HG03135 (cell line): ENCODE data around the gene LITAFD.
A peak's percentile ranks its signal among the peaks of the same experiment; 100 is the strongest.
"Not testable (repeated sequence)": the region's sequence is repeated elsewhere in the genome, so short reads cannot be mapped to it uniquely, and the experiment has no call there.

Experiments
- ATAC-seq: cut with Tn5 transposase; IDR thresholded peaks from one replicate; pipeline ENCODE4 v1.9.1; 2021; ENCODE audit warnings: mild to moderate bottlenecking, moderate library complexity; ENCODE audit not compliant: unreplicated experiment

Gene LITAFD

DNA sequence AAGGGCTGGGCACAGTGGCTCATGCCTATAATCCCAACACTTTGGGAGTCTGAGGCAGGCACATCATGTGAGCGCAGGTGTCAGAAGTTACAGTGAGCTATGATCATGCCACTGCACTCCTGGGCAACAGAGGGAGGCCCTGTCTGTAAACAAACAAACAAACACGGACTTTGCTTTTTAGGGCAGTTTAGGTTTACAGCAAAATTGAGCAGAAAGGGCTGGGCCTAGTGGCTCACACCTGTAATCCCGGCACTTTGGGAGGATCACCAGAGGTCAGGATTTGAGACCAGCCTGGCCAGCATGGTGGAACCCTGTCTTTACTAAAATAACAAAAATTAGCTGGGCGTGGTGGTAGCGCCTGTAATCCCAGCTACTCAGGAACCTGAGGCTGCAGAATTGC, 10.1 kb upstream of the LITAFD start:
- ATAC-seq = no peak

DNA sequence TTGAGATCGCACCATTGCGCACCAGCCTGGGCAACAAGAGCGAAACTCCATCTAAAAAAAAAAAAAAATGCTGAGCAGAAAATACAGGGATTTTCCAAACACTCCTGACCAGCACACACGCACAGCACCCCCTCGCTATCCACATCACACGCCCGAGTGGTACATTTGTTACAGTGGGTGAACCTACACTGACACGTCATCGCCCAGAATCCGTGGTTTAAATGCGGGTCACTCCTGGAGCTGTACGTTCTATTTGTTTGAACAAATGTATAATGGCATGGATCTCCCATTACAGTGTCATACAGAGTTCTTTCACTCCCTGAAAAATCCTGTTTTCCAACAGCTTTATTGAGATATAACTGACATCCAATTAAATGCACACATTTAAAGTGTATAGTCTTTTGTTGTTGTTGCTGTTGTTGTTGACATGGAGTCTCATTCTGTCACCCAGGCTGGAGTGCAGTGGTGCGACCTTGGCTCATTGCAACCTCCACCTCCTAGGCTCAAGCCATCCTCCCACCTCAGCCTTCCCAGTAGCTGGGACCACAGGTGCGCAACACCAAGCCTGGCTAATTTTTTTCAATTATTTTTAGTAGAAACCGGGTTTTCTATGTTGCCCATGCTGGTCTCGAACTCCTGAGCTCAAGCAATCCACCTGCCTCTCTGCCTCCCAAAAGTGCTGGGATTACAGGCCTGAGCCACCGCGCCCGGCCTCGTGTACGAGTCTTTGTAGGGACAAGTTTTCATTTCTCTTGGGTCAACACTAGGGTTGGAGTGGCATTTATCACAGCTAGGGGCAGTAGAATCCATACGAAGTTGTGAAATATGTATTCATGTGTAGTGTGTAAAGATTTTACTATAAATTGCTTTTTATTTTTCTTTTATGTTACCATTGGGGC, 8.9 kb upstream of the LITAFD start:
- no peak for ATAC-seq

DNA sequence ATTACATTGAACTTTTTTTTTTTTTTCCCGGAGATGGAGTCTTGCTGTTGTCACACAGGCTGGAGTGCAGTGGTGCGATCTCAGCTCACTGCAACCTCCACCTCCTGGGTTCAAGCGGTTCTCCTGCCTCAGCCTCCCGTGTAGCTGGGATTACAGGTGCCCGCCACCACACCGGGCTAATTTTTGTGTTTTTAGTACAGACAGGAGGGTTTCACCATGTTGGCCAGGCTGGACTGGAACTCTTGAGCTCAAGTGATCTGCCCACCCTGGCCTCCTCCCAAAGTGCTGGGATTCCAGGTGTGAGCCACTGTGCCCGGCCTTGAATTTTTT, 8.3 kb upstream of the LITAFD start:
- not testable (repeated sequence) for ATAC-seq

DNA sequence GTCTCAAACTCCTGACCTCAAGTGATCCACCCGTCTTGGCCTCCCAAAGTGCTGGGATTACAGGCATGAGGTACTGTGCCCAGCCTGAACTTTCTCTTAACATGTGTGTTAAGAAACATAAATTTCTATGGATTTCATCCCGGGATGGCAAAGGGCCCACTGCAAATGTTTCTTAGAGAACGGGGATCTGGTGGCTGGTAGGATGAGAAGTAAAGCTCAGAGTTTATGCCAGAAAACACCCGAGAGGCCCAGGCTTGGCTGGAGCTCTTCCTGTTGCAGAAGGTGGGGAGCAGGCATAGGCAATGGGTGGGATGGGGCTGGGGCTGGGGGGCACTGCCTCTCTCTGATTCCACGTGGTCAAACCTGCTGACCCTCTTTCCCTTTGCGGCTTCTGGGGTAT, 7.8 kb upstream of the LITAFD start:
- no peak for ATAC-seq

DNA sequence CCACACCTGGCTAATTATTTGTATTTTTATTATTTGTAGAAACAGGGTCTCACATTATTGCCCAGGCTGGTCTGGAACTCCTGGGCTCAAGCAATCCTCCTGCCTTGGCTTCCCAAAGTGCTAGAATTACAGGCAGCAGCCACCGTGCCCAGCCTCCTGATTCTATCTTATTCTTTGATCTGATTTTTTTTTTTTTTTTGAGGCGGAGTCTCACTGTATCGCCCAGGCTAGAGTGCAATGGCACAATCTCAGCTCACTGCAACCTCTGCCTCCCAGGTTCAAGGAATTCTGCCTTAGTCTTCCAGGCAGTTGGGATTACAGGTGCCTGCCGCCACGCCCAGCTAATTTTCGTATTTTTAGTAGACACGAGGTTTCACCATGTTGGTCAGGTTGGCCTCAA, 6.8 kb upstream of the LITAFD start:
- ATAC-seq = not testable (repeated sequence)

DNA sequence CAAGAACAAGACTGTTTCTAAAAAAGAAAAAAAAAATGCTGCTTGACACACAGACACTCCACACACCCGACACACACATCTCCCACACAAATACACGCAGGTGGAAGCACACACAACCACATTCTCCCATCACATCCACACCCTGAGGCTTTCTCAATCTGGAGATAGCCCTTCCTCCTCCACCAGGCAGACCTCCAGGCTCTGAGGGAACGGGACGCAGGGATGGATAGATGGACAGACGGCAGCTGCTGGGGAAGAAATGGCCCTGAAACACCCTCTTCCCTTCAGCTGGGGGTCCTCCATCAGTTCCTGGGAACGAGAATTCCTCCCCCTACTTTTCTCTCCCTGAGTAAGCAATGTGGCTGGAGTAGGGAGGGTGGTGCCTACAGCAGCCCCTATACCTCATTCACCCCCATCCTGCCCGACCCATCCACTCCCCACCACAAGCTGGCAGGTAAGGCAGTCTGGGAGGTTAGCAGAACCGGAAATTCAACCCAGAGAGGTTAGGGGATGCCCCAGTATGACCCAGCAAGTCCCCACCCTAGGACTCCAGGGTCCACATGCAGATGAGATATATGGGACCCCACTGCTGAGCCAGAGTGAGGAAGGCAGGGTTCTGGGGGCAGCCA, 4.1 kb upstream of the LITAFD start:
- no peak for ATAC-seq

DNA sequence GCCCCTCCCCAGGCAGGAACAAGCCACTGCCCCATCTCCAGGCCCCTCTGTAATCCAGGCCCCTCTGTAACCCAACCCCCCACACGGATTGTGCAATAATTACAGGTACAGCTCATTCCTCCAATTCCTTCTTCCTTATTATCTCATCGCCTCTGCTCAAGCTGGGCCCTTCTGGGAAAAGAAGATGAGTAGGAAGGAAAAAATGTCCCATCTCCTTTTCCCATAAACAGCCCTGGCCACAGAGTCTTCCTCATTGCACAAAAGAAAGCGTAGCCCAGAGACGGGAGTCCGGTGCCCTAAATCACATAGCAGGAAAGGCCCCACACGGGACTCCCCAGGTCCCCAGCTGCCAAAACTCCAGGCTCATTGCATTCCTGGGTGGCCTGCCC, 3.6 kb upstream of the LITAFD start:
- ATAC-seq = no peak

DNA sequence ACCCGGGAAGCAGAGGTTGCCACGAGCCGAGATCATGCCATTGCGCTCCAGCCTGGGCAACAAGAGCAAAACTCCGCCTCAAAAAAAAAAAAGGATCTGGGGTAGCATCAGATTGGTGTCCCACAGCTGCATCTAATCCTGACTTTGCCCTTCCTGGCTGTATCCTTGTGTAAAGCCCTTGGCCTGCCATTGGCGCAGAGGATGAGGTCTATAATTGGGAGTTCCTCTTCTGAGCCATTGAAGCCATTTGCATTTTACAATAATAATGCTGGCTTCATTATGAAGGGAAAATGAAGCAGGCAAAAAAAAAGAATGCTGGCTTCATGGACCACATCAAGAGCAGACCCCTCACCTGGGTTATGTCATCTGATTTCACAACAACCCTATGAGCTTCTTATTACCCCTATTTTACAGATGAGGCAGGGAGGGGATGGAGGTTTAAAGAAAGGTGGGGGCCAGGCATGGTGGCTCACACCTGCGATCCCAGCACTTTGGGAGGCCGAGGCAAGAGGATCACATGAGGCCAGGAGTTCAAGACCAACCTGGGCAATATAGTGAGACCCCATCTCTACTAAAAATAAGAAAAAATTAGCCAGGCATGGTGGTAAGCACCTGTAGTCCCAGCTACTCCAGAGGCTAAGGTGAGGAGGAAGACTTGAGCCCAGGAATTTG, 1.2 kb upstream of the LITAFD start:
- ATAC-seq = no peak

DNA sequence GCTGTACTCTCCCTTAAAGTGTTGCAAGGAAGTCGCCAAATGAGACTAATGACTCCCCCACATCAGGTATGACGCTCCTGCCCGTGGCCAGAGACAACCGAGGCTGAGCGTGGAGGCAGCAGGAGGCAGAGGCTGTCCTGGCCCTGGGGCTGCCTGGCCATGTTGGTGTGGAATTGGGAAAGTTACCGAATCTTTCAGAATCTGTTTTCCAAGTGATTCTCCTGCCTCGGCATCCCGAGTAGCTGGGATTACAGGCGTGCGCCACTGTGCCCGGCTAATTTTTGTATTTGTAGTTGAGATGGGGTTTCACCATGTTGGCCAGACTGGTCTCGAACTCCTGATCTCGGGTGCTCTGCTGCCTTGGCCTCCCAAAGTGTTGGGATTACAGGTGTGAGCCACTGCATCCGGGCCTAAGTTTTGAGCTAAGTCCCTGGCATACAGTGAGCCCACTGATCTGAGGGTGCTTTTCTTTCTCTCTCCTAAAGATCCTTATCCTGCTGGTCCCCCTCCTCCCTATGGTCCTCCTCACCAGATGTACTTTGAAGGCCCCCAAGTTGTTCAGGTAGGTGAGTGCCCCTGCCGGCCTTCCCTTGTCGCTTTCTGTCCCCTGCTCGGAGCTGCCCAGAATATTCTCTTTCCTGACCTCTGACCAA, 700 bp downstream of the LITAFD start:
- ATAC-seq = no peak

DNA sequence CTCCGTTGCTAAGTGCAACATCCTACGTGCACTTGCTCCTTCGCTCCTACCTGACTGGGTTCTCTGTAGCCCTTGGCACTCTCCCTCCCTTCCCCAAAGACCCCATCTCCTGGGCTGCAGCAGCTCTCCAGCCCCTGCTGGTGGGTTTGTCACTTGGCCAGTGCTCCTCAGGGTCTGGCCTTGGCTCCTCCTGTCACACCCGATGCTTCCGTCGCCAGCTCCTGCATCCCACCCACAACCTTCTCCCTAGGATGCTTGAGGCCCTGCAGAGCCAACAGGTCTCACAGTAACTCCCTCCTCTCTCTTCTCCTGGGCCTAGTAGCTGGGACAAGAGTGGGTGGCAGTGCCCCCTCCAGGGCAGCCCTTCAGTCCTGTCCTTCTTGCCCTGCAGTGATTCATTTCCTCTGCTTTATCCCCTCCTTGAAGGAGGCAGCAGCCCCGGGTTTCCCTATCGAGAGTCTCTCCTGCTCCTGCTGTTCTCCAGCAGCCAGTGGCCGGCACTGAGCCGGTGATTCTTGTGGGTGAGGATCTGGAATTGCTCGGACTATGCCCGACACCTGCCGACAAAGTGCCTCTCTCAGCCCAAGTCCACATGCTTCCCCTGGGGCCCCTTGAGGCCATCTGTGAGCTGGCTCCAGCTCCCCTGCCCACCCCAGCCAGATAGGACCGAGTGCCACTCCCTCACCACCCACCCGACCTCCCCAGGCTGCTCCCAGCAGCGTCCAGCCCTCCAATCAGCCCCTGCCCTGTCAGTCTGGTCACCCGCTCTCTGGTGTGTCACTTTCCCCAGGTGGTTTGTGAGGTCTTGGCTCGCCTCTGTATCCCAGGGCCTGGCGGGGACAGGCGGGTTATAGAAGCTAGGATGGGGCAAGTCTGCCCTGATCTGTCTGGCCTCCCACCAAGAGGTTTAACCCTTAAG, 3.8 kb downstream of the LITAFD start:
- ATAC-seq = no peak

DNA sequence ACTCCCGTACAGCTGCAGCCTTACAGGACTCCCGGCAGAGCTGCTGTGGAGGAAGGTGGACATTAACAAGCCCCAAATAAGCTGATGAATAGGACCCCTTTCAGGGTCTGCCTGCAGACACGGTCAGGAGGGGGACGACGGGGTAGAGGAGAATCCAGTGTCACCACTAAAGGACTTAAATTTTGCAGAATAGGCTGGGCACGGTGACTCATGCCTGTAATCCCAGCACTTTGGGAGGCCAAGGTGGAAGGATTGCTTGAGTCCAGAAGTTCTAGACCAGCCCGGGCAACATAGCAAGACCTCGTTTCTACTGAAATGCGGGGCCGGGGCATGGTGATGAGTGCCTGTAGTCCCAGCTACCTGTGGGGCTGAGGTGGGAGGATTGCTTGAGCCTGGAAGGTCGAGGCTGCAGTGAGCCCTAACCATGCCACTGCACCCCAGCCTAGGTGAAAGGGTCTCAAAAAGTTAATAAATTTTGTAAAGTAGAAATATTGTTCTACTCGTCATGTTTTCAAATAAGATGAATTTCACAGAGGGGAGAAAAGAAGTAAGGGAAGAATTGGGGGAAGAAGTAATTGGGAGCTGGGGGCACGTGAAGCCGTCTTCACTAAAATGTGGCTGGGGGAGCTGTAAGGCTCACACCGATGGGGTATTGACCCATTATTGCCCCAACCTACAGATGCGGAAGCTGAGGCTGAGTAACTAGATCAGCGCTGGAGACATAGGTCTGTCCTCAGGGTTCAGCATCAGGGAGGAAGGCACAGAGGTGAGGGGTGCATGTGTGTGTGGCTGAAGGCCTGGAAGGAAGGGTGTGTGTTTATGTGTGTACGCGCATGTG, 4.7 kb downstream of the LITAFD start:
- no peak for ATAC-seq

DNA sequence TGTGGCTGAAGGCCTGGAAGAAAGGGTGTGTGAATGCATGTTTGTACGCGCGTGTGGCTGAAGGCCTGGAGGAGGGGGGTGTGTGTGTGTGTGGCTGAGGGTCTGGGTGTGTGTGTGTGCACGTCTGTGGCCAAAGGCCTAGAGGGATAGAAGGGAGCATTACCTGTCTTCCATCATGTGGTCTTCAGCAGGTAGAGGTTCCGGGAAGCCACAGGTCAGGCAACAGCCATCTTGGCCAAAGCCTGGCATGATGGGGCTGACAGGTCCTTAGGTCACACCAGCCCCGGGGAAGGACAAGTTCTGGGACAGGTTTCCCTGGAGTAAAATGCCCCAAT, 5.2 kb downstream of the LITAFD start:
- no peak for ATAC-seq

DNA sequence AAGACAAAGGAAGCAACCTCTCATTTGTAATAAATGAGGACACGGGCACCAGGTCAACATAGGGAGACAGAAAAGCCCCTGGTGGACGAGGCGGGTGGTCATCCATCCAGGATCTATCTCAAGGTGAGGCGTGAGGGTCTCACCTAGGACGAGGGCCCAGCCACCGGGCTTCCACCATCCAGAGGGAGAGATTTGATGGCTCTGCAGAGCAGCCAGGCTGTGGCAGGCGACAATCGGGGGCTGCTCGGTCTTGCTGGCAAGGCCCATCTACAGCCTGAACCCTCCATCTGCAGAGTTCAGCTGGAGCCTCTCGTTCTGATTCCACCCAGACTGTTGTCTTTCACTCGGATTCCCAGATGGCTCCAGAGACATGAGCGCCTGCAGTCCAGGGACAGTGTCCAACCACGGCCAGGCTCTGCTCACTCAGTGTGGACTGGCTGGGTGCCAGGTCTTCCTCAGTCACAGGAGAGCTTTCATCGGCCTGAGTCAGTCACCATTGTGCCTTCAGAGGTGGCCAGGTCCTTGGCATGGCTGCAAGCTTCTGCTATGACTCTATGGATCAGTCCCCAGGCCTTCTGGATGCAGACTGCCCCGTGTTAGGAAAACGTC, 5.9 kb downstream of the LITAFD start:
- ATAC-seq = no peak

DNA sequence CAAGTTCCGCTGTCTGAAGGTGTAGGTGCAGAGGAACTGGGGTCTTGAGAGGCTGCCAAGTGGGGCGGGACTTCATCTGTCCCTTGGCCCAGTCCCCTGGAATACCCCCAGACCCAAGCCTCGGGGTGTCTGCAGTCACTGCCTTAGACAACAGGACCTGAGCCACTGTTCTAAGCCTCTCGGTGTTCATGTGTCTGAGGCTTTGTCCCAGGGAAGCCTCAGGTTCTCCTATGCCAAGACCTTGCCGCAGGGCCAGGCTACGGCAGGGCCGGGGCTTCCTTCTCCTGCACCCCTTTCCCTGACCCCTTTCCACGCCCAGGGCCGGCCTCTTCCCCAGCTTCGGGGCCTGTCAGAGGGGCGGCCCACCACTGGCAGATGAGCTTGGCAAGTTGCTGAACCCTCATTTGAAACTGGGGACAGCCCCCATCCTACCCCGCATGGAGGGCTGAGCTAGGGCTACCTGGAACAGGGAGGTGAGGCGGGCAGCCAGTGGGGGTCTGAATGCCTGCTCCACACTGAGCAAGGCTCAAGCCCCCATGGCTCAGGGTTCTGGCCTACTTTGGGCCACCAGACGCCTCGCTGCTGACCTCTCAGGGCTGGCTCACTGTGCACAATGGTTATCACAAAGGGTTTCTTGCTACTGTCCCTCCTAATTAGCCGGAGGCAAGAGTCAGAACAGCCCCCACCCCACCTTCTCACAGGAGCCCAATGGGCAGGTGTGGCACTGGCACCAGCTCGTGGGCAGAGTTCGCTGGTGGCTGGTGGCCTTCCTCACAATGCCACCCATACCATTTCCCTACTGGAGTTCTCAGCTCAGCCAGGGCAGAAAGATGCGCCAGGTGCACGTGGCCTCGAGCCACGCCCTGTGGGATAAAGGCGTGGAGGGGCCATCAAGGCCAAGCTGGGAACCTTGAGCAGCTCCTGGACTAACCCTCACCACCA, 7.1 kb downstream of the LITAFD start:
- ATAC-seq = no peak

DNA sequence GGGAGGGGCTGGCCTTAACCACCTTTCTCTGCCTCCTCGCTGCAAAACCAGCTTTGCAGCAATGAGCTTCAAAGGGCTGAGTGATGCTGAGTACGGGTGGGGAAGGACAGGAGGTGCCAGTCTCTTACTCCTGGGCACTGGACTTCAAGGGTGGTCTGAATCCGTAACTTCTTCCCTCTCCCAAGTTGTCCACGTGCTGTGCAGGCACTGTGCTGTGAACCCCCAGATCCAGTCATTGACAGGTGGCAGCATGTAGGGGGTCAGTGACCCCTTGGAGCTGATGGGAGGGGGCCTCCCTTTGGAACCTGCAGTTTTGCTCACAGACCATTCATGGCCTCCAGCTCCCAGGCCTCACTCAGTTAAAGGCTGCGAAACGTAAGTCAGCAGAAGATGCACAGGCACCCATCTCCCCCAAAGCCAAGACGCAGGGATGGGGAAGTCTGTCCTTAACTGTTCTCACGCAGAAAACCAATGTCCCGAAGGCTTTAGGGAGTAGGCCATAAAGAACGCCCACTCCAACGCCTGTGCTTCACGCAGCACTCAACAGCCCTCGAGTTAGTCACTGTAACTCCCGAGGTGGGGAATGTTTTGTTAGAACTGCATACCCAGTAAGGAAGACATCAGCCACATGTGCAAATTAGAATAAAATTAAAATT, 7.9 kb downstream of the LITAFD start:
- no peak for ATAC-seq

DNA sequence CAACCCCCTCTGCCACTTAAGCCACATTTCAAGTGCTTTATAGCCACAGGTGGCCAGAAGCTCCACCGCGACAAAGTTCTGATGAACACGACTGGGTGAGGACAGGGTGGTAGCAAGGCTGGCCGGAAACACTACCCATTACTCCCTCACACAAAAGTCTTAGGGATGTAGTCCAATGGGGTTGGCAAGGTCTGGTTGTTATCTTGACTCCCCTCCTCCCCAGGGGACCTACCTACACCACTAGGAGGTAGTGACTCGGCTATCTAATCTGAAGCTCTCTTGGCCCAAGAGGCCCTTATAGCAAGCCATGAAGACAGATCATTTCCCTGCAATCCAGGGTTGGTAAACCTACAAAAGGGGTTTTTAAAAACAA, 8.4 kb downstream of the LITAFD start:
- no peak for ATAC-seq

DNA sequence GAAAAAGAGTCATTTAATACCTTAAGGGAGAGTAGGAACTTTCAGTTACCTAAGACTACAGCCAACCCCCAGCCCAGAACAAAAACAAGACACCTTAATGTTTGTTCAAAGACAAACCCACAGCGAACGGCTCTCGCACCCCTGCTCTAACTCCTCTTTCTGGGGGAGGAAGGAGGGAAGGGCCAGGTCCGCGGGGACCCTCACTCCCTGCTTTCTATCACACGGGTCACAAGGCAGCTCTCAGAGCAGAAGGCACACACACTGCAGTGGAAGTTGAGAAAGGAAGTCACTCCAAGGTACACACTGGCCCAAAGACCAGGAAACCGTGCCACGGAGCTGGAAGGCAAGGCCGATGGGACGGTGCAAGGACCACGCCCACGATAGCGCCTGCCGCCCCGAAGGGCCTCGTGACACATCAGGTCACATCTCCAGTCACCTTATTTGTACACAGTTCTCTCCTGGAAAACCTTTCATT, 10.0 kb downstream of the LITAFD start:
- ATAC-seq = peak; percentile 24

DNA sequence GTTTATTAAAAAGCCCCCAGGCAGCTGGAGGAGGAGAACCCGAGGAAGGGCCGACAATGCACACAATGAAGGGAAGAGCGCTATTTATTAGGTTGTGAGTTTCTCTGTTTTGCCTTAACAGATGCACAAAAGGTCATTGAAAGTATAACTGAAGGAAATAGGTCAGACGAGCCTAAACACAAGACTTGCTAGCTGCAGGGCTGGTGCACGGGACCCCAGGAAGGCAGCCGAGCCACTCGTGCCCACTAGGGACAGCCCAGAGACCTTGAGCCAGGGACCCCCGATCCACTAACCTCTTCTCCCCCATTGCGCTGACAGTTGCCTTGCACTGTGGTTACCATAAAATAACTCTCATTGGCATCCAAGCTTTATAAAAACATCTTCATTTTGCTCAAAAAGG, 11.3 kb downstream of the LITAFD start:
- no peak for ATAC-seq
